ENCODE results near the gene HMGCS2.

DNA sequence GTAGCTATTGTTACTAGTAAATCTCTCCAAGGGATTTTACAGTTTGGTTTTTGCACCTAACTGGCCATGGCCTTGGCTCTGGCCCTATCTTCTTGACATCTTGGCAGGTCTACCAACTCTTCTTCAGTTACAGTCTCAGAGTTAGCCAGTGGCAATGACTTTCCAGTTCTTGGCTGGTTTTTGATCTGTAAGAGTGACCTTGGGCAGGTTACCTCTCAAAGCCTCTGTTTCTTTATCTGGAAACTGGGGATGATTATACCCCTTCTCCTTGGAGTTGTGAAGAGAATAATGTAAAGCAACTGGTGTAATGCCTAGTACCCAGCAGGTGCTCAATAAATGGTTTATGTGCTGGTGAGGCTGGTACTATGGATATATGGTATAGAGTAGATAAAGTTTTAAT, 50.3 kb downstream of the HMGCS2 start:
- TF ChIP-seq CHD2 (IDR thresholded peaks at IDR 0.05; ENCODE audit: borderline replicate concordance, low read depth, low read length) (no peak), SREBF2 (IDR thresholded peaks at IDR 0.05; ENCODE audit: low read length) (no peak), POLR2AphosphoS5 (IDR thresholded peaks at IDR 0.05; ENCODE audit: low read length) (no peak), BHLHE40 (IDR thresholded peaks at IDR 0.05; ENCODE audit: borderline replicate concordance in 1 of 2, low read depth in 2 of 2, low read length in 1 of 2) (no peak)
- TF ChIP-seq, protein P1, sequence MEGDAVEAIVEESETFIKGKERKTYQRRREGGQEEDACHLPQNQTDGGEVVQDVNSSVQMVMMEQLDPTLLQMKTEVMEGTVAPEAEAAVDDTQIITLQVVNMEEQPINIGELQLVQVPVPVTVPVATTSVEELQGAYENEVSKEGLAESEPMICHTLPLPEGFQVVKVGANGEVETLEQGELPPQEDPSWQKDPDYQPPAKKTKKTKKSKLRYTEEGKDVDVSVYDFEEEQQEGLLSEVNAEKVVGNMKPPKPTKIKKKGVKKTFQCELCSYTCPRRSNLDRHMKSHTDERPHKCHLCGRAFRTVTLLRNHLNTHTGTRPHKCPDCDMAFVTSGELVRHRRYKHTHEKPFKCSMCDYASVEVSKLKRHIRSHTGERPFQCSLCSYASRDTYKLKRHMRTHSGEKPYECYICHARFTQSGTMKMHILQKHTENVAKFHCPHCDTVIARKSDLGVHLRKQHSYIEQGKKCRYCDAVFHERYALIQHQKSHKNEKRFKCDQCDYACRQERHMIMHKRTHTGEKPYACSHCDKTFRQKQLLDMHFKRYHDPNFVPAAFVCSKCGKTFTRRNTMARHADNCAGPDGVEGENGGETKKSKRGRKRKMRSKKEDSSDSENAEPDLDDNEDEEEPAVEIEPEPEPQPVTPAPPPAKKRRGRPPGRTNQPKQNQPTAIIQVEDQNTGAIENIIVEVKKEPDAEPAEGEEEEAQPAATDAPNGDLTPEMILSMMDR (IDR thresholded peaks at IDR 0.05 in 2 of 3, conservative IDR thresholded peaks at IDR 0.05 in 1 of 3; ENCODE audit: control insufficient read depth in 2 of 3, extremely low read depth in 1 of 3, insufficient read depth in 1 of 3, low read depth in 3 of 3, low read length in 3 of 3), result no peak
